ENCODE data around the gene ENPP7.

GRCh38 chr17:79737922-79738578 is 7.3 kb downstream of the ENPP7 start:
- TF ChIP-seq CTCF (IDR thresholded peaks at IDR 0.05) (no peak), EP300 (IDR thresholded peaks at IDR 0.05) (no peak)

Data from stomach (tissue), 4 donors.